Brain microvascular endothelial cell (primary cell): ENCODE results near the gene NT5C1B.
"Not testable (repeated sequence)": the region's sequence is repeated elsewhere in the genome, so short reads cannot be mapped to it uniquely, and the experiment has no call there.

ENCODE experiments used
- DNase-seq: peaks from one replicate; pipeline ENCODE4 v3.0.0-alpha.2; 2020
- H3K27ac ChIP-seq: fragments of 250-450 bp; sonication (Bioruptor Pico); 2 replicates; pipeline ENCODE4 v1.5.1; 2020; ENCODE audit warnings: mild to moderate bottlenecking, moderate library complexity
- H3K27me3 ChIP-seq: fragments of 250-450 bp; sonication (Bioruptor Pico); replicated peaks from 2 replicates; pipeline ENCODE4 v1.5.1; 2020; ENCODE audit warnings: mild to moderate bottlenecking
- H3K36me3 ChIP-seq: fragments of 250-450 bp; sonication (Bioruptor Pico); replicated peaks from 2 replicates; pipeline ENCODE4 v1.5.1; 2020; ENCODE audit warnings: mild to moderate bottlenecking
- H3K4me3 ChIP-seq: 2 replicates; pipeline ENCODE4 v1.5.1; 2011; ENCODE audit warnings: low read depth, mild to moderate bottlenecking, control low read depth, low read length, moderate library complexity
- in situ Hi-C: cut with HindIII; loops from 2 replicates; pipeline ENCODE4 v1.10.0; 2017; ENCODE audit warnings: low sequenced_read_pairs, low pct_ligation_motif_present
- TF ChIP-seq, protein P1 (sequence below): IDR thresholded peaks from 2 replicates; pipeline ENCODE4 v1.5.1; 2011; ENCODE audit warnings: low read depth, mild to moderate bottlenecking, moderate library complexity, low read length, control low read depth, inconsistent platforms; ENCODE audit errors: missing control alignments

The NT5C1B gene

GRCh38 chr2:18589354-18589753 lies at the start of gene NT5C1B:
NT5C1B (minus strand) TSS chr2:18589569; CDS start chr2:18589468, 101 bp downstream.
- H3K27ac ChIP-seq = no peak within 1 kb of the TSS
- H3K36me3 ChIP-seq = no peaks in the 10 kb centered on the region
- TF ChIP-seq, protein P1, sequence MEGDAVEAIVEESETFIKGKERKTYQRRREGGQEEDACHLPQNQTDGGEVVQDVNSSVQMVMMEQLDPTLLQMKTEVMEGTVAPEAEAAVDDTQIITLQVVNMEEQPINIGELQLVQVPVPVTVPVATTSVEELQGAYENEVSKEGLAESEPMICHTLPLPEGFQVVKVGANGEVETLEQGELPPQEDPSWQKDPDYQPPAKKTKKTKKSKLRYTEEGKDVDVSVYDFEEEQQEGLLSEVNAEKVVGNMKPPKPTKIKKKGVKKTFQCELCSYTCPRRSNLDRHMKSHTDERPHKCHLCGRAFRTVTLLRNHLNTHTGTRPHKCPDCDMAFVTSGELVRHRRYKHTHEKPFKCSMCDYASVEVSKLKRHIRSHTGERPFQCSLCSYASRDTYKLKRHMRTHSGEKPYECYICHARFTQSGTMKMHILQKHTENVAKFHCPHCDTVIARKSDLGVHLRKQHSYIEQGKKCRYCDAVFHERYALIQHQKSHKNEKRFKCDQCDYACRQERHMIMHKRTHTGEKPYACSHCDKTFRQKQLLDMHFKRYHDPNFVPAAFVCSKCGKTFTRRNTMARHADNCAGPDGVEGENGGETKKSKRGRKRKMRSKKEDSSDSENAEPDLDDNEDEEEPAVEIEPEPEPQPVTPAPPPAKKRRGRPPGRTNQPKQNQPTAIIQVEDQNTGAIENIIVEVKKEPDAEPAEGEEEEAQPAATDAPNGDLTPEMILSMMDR = no peak
- no peak for DNase-seq
- in situ Hi-C loops = no loop called here
- H3K27me3 ChIP-seq = no peaks in the 10 kb centered on the region
- H3K4me3 ChIP-seq = no peak within 1 kb of the TSS

GRCh38 chr2:18637196-18637595 lies 47.8 kb upstream of the NT5C1B start:
- no peak overlapping the region for H3K27ac ChIP-seq
- TF ChIP-seq, protein P1 = no peak
- H3K27me3 ChIP-seq = no peaks in the 10 kb centered on the region
- H3K4me3 ChIP-seq = no peak overlapping the region
- H3K36me3 ChIP-seq = no peaks in the 10 kb centered on the region
- no peak for DNase-seq
- in situ Hi-C loops = no loop called here

GRCh38 chr2:18632699-18633098 lies 43.3 kb upstream of the NT5C1B start:
- DNase-seq, H3K27me3 ChIP-seq, H3K27ac ChIP-seq, H3K36me3 ChIP-seq, H3K4me3 ChIP-seq, in situ Hi-C loops: not testable (repeated sequence)

GRCh38 chr2:18630941-18631340 lies 41.6 kb upstream of the NT5C1B start:
- in situ Hi-C loops = no loop called here
- no peak for DNase-seq

DNA sequence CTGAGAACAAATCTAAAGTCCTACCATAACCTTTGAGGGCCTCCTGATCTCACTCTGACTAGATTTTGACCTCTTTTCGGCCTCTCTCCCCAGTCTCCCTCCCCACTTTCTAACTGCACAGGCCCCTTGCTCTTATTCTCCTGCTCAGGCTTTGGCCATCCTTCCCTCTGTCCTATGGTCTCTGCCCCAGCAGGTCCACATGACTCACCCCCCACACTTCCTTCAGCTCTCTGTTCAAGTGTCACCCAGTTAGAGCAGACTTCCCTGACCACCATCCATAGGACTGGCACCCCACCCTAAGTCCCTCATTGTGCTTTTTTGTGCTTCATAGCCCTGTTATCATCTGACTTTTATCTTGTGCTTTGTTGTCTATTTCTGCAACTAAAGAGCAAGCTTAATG lies 41.2 kb upstream of the NT5C1B start:
- H3K36me3 ChIP-seq = no peaks in the 10 kb centered on the region
- H3K27me3 ChIP-seq = no peaks in the 10 kb centered on the region
- H3K27ac ChIP-seq = peak overlapping the region; percentile 51
- H3K4me3 ChIP-seq = no peak overlapping the region
- TF ChIP-seq, protein P1 = no peak
- in situ Hi-C loops = no loop called here
- no peak for DNase-seq

More at GRCh38 chr2:18630941-18631340, 41.6 kb upstream of the NT5C1B start:
- H3K27ac ChIP-seq = peak overlapping the region; percentile 51
- H3K4me3 ChIP-seq = no peak overlapping the region
- no peaks in the 10 kb centered on the region for H3K36me3 ChIP-seq
- H3K27me3 ChIP-seq = no peaks in the 10 kb centered on the region
- TF ChIP-seq, protein P1 = no peak

DNA sequence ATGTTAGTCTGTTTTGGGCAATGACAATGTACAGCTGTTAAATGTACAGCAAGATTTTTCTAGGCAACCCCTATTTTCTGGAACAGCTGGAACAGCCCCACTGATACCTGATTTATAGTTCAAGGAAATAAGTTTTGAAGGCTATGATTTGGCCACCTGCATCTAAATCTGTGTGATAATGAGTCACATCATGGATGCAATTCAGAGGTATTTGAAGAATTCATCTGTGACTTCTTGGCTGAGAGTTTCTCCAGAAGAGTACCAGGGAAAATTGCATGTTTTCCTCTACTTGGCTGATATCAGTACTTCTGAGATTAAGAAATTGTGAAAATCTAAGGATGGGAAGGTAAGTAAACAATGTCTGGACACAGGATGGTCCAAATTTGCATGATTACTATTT lies 40.7 kb upstream of the NT5C1B start:
- Histone ChIP-seq H3K4me3 (no peak overlapping the region), H3K27ac (peak overlapping the region; percentile 51), H3K27me3 (no peaks in the 10 kb centered on the region), H3K36me3 (no peaks in the 10 kb centered on the region)
- TF ChIP-seq, protein P1 = no peak
- peak; percentile 52 for DNase-seq
- in situ Hi-C loops = no loop called here
